GM15510 (cell line): ENCODE results near the gene ADCY1.

Experiments used
- POLR2A ChIP-seq: IDR thresholded peaks from 3 replicates; pipeline ENCODE4 v1.6.1; 2011; ENCODE audit warnings: borderline replicate concordance; ENCODE audit not compliant: insufficient read length; ENCODE audit errors: extremely low read depth

ADCY1 gene

GRCh38 chr7:45646996-45647825, 73.0 kb downstream of the ADCY1 start:
- no peak for TF ChIP-seq POLR2A

GRCh38 chr7:45647967-45648670, 74.0 kb downstream of the ADCY1 start:
- TF ChIP-seq POLR2A, result no peak

- no peak for TF ChIP-seq POLR2A
Observed at GRCh38 chr7:45648671-45648995, 74.5 kb downstream of the ADCY1 start.

DNA sequence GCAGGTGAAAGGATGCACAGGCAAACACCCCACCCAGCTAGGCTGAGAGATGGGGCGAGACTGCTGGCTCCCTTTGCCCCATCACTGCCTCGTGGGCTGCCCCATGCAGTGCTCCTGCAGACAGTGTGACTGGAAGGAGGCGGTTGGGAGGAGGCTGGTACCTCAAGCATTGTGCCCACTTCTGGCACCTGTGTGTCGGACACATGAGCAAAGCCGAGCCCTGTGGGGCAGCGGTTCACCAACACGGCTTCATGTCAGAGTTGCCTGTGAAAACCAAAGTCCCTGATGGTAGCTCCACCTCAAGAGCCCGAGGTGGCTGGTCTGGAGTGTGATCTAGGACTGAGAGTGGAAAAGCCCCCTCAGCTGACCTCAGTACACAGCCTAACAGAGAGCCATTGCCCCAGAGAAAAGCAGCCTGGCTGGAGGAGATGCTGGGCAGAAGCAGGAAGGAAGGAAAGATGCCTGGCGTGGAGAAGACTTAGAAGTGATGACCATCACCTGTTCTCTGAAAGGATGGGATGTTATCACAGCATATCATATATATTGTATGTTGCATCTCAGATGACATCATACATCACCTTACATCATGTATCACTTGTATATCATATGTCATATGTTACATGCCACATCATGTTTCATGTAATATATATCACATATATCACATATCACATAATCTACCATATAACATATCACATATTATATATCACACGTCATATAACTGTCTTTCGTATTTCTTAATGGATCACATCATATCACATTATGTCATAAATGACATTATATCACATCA, 75.6 kb downstream of the ADCY1 start:
- no peak for TF ChIP-seq POLR2A

GRCh38 chr7:45650404-45651394, 76.5 kb downstream of the ADCY1 start:
- TF ChIP-seq POLR2A, result no peak

GRCh38 chr7:45651540-45651939, 77.4 kb downstream of the ADCY1 start:
- no peak for TF ChIP-seq POLR2A

DNA sequence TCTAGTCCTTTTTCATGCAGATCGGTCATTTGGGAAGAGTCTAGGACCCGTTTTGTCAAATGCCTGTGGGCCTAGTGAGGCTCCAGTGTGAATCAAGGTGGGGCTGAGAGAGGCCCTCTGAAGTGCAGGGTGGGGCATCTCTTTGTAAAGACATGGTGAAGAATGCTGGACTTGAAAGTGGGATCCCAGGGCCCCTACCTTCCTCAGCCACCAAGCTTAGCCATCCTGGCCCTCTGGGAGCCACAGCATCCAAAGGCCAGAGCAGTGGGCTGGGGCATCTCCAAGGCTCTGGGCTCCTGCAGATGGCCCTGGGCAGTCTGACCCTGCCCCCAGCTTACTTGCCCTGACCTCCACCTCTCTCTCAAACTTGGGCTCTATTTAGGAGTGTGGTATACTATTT, 78.5 kb downstream of the ADCY1 start:
- no peak for TF ChIP-seq POLR2A

- TF ChIP-seq POLR2A, result no peak
Observed at GRCh38 chr7:45653209-45653907, 79.2 kb downstream of the ADCY1 start.

DNA sequence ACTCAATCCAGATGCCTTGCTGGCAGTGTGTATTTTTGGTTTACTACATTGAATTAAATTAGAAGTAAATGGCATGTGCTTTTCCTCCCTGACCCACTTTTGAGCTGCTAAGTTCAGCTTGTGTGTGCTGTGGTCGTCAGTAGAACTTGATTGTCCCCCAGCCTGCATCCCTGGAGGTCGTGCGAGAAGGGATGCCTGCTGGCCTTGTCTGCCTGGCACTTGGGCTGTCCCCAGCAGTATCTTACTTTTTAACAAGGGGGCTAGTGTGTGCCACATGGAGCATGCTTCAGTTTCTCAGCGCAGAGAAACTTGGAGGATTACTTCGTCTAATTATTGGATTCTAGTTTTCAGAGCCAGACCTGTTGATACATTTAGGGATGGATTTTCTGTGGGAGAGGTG, 80.2 kb downstream of the ADCY1 start:
- TF ChIP-seq POLR2A, result no peak

DNA sequence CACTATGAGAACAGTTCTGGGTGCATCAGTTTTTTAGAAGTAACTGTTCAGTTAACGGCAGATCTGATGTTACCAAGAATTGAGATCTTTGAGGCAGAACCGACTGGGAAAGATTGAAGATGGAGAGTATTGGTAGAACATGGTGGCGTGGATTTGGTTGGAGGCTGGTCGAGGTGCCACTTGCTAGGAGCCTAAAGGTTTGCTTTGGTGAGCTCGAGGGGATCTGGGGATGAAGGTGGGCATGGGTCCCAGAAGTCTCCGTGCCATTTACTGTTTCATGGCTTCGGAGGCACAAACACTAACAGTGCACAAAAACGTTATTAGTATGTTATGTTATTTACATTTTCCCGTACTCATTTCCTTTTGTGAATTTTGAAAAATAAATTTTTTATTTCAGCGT, 81.4 kb downstream of the ADCY1 start:
- no peak for TF ChIP-seq POLR2A

DNA sequence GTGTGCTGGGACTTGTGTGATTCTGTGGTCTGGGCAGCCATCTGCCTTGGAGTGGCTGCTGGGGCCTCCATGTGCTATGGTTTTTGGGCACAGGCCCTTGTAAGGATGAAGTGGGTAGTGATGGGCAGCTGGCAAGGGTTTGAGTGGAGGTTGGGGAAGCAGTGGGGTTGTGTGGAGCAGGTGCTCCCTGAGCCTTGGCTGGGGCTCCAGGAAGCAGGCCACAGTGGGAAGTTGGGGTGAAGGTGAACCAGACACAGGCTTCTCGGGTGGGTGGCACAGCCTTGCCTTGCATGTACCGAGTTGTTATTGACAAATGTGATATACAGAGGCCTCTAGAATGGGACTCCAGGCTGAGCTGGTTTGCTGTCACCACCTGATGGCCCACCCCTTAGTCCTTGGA, 82.3 kb downstream of the ADCY1 start:
- no peak for TF ChIP-seq POLR2A

- TF ChIP-seq POLR2A, result no peak
Observed at GRCh38 chr7:45657136-45657889, 83.1 kb downstream of the ADCY1 start.
